Kidney glomerular epithelial cell (primary cell): ENCODE measurements around the gene DGKB.

Experiments used
- DNase-seq: peaks from one replicate; lab custom pipeline; 2025; lab: John Stamatoyannopoulos, UW

Gene DGKB

GRCh38 chr7:14760730-14761478 lies 141.6 kb downstream of the DGKB start:
- DNase-seq: no peak

- DNase-seq: no peak
These were observed 142.8 kb downstream of the DGKB start for GRCh38 chr7:14759785-14760184.

- peak; percentile 19 for DNase-seq
These were observed 147.9 kb downstream of the DGKB start for GRCh38 chr7:14754631-14755030.

GRCh38 chr7:14752301-14752700 lies 150.2 kb downstream of the DGKB start:
- DNase-seq: no peak

GRCh38 chr7:14751461-14751860 lies 151.1 kb downstream of the DGKB start:
- DNase-seq: no peak

- peak; percentile 94 for DNase-seq
These were observed 154.1 kb downstream of the DGKB start for GRCh38 chr7:14748461-14748860.

GRCh38 chr7:14747701-14748100 lies 154.8 kb downstream of the DGKB start:
- no peak for DNase-seq

GRCh38 chr7:14745076-14745475 lies 157.5 kb downstream of the DGKB start:
- no peak for DNase-seq

GRCh38 chr7:14740606-14741005 lies 161.9 kb downstream of the DGKB start:
- no peak for DNase-seq

GRCh38 chr7:14739841-14740185 lies 162.7 kb downstream of the DGKB start:
- DNase-seq: no peak

- no peak for DNase-seq
These were observed 163.2 kb downstream of the DGKB start for GRCh38 chr7:14739168-14739840.

- no peak for DNase-seq
These were observed 164.5 kb downstream of the DGKB start for GRCh38 chr7:14738086-14738485.

- DNase-seq: no peak
These were observed 167.7 kb downstream of the DGKB start for GRCh38 chr7:14734839-14735321.

- no peak for DNase-seq
These were observed 181.8 kb downstream of the DGKB start for GRCh38 chr7:14720785-14721184.

GRCh38 chr7:14717816-14718215 lies 184.7 kb downstream of the DGKB start:
- DNase-seq: peak; percentile 65

GRCh38 chr7:14717169-14717568 lies 185.4 kb downstream of the DGKB start:
- no peak for DNase-seq

- DNase-seq: peak; percentile 76
These were observed 188.3 kb downstream of the DGKB start for GRCh38 chr7:14714161-14714728.

GRCh38 chr7:14698239-14698638 lies 204.3 kb downstream of the DGKB start:
- DNase-seq: peak; percentile 27

GRCh38 chr7:14697684-14698083 lies 204.9 kb downstream of the DGKB start:
- no peak for DNase-seq

- peak; percentile 51 for DNase-seq
These were observed 210.9 kb downstream of the DGKB start for GRCh38 chr7:14691597-14692203.

GRCh38 chr7:14691034-14691433 lies 211.5 kb downstream of the DGKB start:
- DNase-seq: no peak

- no peak for DNase-seq
These were observed 212.1 kb downstream of the DGKB start for GRCh38 chr7:14690486-14690885.

GRCh38 chr7:14690075-14690474 lies 212.5 kb downstream of the DGKB start:
- DNase-seq: no peak
